Dendritic cell treated with granulocyte-macrophage colony-stimulating factor and Interleukin-4, amounts not matched to agents 40 ng/mL and 50 ng/mL, for 4 days (primary cell): ENCODE measurements around the gene BRWD1.
"Not testable (repeated sequence)": the region's sequence is repeated elsewhere in the genome, so short reads cannot be mapped to it uniquely, and the experiment has no call there.

Experiments used
- H3K27ac Mint-ChIP-seq: one replicate; pipeline ENCODE4 v1.8.0; 2022; ENCODE audit warnings: mild to moderate bottlenecking, mixed read lengths
- H3K27me3 Mint-ChIP-seq: one replicate; pipeline ENCODE4 v1.8.0; 2022; ENCODE audit warnings: mild to moderate bottlenecking, mixed read lengths
- H3K36me3 Mint-ChIP-seq: one replicate; pipeline ENCODE4 v1.8.0; 2022; ENCODE audit warnings: low read depth, mixed read lengths
- H3K4me1 Mint-ChIP-seq: one replicate; pipeline ENCODE4 v1.8.0; 2022; ENCODE audit warnings: low read depth, mixed read lengths
- H3K4me3 Mint-ChIP-seq: one replicate; pipeline ENCODE4 v1.8.0; 2022; ENCODE audit warnings: mild to moderate bottlenecking, moderate library complexity, mixed read lengths
- H3K9me3 Mint-ChIP-seq: one replicate; pipeline ENCODE4 v1.8.0; 2022; ENCODE audit warnings: mixed read lengths
- intact Hi-C: fragments of 100-400 bp; cut with micrococcal nuclease; formaldehyde crosslinking; loops from one replicate; pipeline ENCODE4 v1.15.0; 2022

Gene BRWD1

DNA sequence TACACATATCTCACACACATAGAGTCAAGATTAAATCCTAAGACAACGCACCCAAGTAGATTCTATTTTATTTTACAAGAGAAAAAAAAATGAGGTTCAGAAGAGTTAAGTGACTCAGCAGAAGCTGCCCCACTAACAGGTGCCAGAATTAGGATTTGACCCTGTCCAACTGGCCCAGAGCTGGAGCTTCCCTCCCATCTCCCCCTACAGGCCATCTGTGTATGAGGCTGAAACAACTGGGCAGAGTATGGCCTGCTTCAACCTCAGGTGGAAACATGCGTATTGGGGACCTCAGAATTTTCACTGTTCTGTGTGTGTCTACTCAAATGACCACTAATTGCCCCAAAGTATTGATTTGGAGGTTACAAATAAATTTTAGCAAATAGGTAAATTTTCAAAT lies 160.1 kb downstream of the BRWD1 start:
- H3K4me3 Mint-ChIP-seq, result no peak overlapping the region
- no peaks in the 10 kb centered on the region for H3K9me3 Mint-ChIP-seq
- H3K4me1 Mint-ChIP-seq, result no peaks in the 10 kb centered on the region
- intact Hi-C loops, result no loop called here
- H3K36me3 Mint-ChIP-seq, result no peaks in the 10 kb centered on the region
- H3K27me3 Mint-ChIP-seq, result peaks cover 4% of the 10 kb centered on the region
- no peak overlapping the region for H3K27ac Mint-ChIP-seq

DNA sequence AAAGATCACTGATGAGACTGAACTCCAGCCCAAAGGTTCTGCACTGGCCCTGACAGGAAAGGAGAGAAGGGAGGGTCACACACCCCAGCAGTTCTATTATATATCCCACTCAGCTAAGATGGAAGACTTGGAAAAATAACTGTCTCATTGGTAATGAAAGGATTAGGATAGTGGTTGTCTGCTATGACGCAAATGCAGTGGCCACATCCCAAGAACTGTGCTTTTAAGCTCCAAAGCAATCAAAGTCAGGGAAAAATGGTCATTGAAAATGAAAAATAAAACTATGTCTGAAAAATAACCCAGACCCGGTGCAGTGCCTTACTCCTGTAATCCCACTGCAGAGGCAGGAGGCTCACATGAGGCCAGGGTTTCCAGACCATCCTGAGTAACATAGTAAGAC lies 161.2 kb downstream of the BRWD1 start:
- no peak overlapping the region for H3K27ac Mint-ChIP-seq
- peaks cover 4% of the 10 kb centered on the region for H3K27me3 Mint-ChIP-seq
- no peaks in the 10 kb centered on the region for H3K4me1 Mint-ChIP-seq
- no peak overlapping the region for H3K4me3 Mint-ChIP-seq
- H3K36me3 Mint-ChIP-seq, result no peaks in the 10 kb centered on the region
- H3K9me3 Mint-ChIP-seq, result no peaks in the 10 kb centered on the region
- intact Hi-C loops, result no loop called here

DNA sequence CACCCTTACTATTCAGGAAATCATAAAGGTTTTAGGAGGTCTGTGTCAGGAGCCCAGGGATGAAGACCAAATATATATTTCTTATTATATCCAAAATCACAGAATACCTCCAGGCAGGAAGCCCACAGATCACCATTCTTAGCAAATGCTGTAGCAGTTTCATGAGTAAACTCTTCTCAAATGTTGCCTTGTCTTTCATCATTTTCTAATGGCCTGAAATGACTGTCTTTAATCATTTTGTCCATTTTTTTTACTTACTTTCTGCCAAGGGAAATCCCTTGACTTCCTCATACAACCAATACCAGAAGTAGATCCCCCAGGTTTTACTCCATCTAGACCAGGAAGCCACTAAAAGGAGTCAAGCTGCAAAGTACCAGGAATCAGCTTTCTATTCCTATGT lies 162.6 kb downstream of the BRWD1 start:
- peaks cover under 1% of the 10 kb centered on the region for H3K9me3 Mint-ChIP-seq
- intact Hi-C loops, result no loop called here
- H3K27me3 Mint-ChIP-seq, result peaks cover 2% of the 10 kb centered on the region
- no peaks in the 10 kb centered on the region for H3K4me1 Mint-ChIP-seq
- H3K27ac Mint-ChIP-seq, result no peak overlapping the region
- no peaks in the 10 kb centered on the region for H3K36me3 Mint-ChIP-seq
- H3K4me3 Mint-ChIP-seq, result no peak overlapping the region

DNA sequence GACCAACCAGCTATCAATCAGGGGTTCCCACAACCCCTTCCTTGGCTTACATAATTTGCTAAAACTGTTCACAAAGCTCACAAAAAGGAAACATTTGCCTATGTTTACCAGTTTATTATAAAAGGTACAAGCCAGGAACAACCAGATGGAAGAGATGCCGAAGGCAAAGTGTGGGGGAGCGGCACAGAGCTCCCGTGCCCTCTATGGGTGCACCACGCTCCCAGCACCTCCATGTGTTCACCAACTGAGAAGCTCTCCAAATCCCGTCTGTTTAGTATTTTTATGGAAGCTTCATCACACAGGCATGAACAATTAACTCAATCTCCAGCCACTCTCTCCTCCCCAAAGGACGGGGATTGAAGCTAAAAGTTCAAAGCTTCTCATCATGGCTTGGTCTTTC lies 163.1 kb downstream of the BRWD1 start:
- intact Hi-C loops, result no loop called here
- peaks cover 6% of the 10 kb centered on the region for H3K9me3 Mint-ChIP-seq
- no peak overlapping the region for H3K4me3 Mint-ChIP-seq
- no peak overlapping the region for H3K27ac Mint-ChIP-seq
- peaks cover 2% of the 10 kb centered on the region for H3K27me3 Mint-ChIP-seq
- H3K4me1 Mint-ChIP-seq, result no peaks in the 10 kb centered on the region
- H3K36me3 Mint-ChIP-seq, result no peaks in the 10 kb centered on the region

DNA sequence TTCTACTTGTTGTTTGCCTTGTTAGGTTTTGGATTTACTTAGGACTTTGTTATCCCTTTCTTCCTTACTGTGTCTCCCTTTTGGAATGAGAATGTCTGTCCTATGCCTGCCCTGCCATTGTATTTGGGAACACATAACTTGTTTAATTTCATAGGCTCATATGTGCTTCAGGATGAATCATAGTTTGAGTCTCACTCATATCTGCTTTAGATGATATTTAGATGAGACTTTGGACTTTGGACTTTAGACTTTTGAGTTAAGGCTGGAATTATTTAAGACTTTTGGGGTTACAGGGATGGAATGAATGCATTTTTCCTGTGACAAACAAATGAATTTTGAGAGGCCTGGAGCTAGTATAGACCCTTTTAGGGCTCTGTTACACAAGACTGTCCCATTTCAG lies 163.6 kb downstream of the BRWD1 start:
- H3K36me3 Mint-ChIP-seq, result no peaks in the 10 kb centered on the region
- H3K4me3 Mint-ChIP-seq, result no peak overlapping the region

DNA sequence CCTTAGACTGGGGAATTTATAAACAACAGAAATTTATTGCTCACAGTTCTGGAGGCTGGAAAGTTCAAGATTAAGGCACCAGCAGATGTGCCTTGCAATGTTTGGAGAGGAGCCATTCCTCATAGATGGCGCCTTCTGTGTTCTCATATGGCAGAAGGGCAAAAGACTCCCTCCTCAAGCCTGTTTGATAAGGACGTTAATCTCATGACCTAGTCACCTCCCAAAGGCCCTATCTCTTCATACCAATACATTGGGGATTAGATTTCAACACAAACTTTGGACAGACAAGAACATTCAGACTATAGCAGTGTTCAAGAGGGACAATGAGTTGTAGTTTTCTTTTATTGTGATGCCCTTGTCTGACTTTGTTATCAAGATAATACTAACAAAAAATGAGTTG lies 164.5 kb downstream of the BRWD1 start:
- peaks cover 2% of the 10 kb centered on the region for H3K27me3 Mint-ChIP-seq
- H3K9me3 Mint-ChIP-seq, result peaks cover 20% of the 10 kb centered on the region
- no peak overlapping the region for H3K27ac Mint-ChIP-seq
- no peak overlapping the region for H3K4me3 Mint-ChIP-seq
- no peaks in the 10 kb centered on the region for H3K36me3 Mint-ChIP-seq
- intact Hi-C loops, result no loop called here
- no peaks in the 10 kb centered on the region for H3K4me1 Mint-ChIP-seq

More for the DNA sequence above, 163.6 kb downstream of the BRWD1 start:
- Mint-ChIP-seq H3K27ac (no peak overlapping the region), H3K27me3 (peaks cover 2% of the 10 kb centered on the region), H3K4me1 (no peaks in the 10 kb centered on the region), H3K9me3 (peaks cover 11% of the 10 kb centered on the region)
- intact Hi-C loops, result no loop called here

DNA sequence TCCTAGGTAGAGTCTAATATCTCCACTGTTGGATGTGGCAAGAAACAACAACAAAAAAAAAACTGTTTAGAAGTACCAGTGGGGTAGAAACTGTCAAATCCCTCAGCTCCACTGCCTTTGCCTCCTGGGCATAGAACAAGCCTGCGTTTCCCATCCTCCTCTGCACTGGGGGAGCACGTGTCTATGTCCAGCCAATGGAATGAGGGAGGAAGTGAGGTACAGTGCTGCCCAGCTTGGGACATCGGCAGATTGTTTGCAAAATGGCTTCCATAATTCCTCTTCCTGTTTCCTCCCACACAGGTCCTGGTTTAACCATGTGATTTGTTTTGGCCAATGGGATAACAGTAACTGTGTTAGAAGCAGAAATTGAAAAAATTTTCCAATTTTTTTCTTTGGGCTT lies 169.2 kb downstream of the BRWD1 start:
- no peak overlapping the region for H3K27ac Mint-ChIP-seq
- peaks cover 4% of the 10 kb centered on the region for H3K27me3 Mint-ChIP-seq
- intact Hi-C loops, result no loop called here

DNA sequence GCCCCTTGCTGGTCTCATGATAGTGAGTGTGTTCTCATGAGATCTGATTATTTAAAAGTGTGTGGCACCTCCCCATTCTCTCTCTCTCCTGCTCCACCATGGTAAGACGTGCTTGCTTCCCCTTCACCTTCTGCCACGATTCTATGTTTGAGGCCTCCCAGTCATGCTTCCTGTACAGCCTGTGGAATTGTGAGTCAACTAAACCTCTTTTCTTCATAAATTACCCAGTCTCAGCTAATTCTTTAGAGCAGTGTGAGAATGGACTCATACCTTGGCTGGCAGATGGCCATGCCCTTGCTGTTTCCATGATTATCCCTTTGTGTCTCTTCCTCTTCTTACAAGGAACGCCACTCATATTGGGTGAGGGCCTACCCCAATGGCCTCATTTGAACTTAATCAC lies 170.5 kb downstream of the BRWD1 start:
- Mint-ChIP-seq H3K4me1 (no peaks in the 10 kb centered on the region), H3K4me3 (no peak overlapping the region), H3K27ac (no peak overlapping the region), H3K36me3 (no peaks in the 10 kb centered on the region), H3K27me3 (peaks cover 4% of the 10 kb centered on the region), H3K9me3 (peaks cover 37% of the 10 kb centered on the region)
- intact Hi-C loops, result no loop called here

More for the DNA sequence above, 169.2 kb downstream of the BRWD1 start:
- Mint-ChIP-seq H3K4me1 (no peaks in the 10 kb centered on the region), H3K36me3 (no peaks in the 10 kb centered on the region), H3K4me3 (no peak overlapping the region), H3K9me3 (peaks cover 37% of the 10 kb centered on the region)

DNA sequence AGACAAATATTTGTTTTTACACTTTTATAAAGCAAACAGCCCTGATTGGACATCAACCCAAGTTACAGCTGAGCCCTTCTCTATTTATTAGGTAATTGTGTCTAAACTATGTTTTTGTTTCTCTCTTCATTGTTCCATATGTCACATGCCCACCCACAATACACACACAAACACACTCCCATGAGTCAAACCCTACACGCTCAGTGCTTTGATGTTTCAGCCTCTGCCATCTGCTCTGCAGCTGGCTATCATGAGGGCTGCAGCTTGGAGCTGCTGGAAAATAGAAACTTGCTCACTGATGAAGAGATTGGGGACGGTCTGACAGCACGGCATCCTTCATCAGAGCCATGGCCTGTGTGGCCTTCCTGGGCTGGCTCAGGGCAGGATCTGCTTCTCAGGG lies 171.9 kb downstream of the BRWD1 start:
- Mint-ChIP-seq H3K27ac (no peak overlapping the region), H3K4me1 (peaks cover 2% of the 10 kb centered on the region), H3K36me3 (no peaks in the 10 kb centered on the region), H3K27me3 (peaks cover 10% of the 10 kb centered on the region), H3K4me3 (no peak overlapping the region), H3K9me3 (peaks cover 37% of the 10 kb centered on the region)
- intact Hi-C loops, result no loop called here

DNA sequence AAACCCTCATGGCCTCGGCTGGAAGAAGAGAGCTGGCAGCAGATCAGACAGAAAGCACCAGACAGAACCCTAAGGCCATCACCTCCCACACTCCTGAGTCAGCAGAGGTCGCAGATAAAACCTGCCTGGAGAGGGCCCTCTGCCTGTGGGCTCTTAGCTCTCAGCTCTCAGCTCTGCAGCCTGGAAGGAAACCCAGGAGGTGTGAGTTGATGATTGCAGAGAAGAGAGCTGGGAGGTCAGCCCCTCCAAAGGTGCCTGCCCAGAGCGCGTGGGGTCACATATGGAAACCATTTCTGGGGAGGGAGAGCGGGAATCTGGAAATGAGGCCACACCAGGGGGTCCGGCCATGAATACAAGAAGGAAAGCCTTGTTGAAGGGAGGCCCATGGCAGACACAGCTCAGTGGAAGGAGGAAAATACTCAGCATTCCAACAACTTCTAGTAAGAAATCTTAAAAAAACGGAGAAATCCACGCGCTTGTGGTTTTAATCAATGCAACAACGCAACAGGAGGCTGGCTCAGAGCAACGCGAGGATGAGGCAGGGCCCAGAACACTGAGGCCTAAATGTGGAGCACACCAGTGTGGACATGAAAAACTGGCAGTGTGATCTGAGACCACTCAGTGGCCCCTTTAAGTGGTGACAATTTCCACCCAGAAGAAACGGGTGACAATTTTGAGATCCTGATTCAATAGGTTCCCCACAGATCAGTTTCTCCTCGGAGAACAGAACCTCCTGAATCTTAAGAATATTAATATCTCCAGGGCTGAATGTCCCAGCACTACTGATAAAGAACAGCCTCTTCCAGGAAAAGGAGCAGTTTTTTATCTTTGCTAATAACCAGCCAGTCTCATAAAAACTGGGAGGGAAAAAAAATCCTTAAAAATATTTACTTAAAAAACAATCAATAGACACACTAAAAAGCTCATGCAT lies 175.9 kb downstream of the BRWD1 start:
- H3K9me3 Mint-ChIP-seq, result peaks cover 3% of the 10 kb centered on the region
- H3K27me3 Mint-ChIP-seq, result peaks cover 11% of the 10 kb centered on the region
- H3K4me1 Mint-ChIP-seq, result peaks cover 5% of the 10 kb centered on the region
- H3K27ac Mint-ChIP-seq, result no peak overlapping the region
- H3K36me3 Mint-ChIP-seq, result no peaks in the 10 kb centered on the region
- no peak overlapping the region for H3K4me3 Mint-ChIP-seq
- intact Hi-C loops, result loop anchor here (2.0 to 5.0 kb wide), 3 partner anchors 330 to 633 kb away; partner anchors contain the start of gene ETS2

DNA sequence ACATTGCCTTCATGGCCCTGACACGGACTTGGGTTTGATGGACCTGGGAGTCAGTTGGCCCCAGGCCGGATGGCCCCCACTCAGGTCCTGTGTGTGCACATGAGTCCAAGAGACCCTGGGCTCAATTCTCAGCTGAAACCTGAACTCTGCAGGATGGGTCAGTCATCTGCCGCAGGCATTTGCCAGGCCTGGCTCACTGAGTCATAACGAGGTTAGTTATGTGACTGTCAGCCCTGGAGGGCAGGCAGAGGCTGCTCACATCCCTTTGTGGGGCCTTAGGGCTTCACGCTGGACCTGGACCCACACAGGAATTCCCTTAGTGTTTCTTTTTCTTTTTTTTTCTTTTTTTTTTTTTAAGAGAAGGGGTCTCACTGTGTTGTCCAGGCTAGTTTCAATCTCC lies 176.7 kb downstream of the BRWD1 start:
- Mint-ChIP-seq H3K4me1 (peaks cover 5% of the 10 kb centered on the region), H3K27me3 (peaks cover 9% of the 10 kb centered on the region), H3K9me3 (no peaks in the 10 kb centered on the region), H3K27ac (no peak overlapping the region), H3K36me3 (no peaks in the 10 kb centered on the region), H3K4me3 (no peak overlapping the region)
- intact Hi-C loops, result loop anchor here (2.0 to 5.0 kb wide), 2 partner anchors 329 to 402 kb away; partner anchors contain the start of gene ETS2

DNA sequence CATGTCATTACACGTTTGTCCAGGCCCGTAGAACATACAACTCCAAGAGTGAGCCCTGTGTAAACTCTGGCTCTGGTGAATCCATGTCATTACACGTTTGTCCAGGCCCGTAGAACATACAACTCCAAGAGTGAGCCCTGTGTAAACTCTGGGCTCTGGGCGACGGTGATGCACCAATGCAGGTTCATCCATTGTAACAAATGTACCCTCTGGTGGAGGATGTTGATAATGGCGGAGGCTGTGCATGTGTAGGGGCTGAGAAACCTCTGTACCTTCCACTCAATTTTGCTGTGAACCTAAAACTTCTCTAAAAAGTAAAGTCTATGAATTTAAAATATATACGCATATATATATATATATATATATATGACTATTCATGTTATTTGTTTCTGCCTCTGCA lies 177.3 kb downstream of the BRWD1 start:
- intact Hi-C loops, result loop anchor here (2.0 to 5.0 kb wide), 2 partner anchors 329 to 401 kb away; partner anchors contain the start of gene ETS2
- not testable (repeated sequence) for H3K9me3 Mint-ChIP-seq, H3K4me1 Mint-ChIP-seq, H3K4me3 Mint-ChIP-seq, H3K36me3 Mint-ChIP-seq, H3K27ac Mint-ChIP-seq, H3K27me3 Mint-ChIP-seq

DNA sequence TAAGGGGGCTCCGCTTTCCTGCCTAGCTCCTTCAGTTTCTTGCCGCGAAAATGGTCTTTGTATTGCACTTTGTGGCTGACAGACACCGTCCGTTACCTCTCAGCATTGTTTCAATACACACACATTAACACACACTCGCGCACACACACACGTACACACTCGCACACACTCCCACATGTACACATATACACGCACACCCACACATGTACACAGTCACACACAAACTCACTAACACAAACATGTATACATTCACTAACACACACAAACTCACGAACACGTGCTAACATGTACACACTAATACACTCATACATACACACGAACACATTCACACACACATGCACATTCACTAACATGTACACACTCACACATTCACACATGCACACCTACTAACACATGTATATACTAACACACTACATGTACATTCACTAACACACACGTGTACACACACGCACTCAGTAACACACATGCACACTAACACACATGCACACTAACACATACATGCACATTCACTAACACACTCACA lies 179.1 kb downstream of the BRWD1 start:
- no peaks in the 10 kb centered on the region for H3K9me3 Mint-ChIP-seq
- H3K4me3 Mint-ChIP-seq, result no peak overlapping the region
- H3K36me3 Mint-ChIP-seq, result no peaks in the 10 kb centered on the region

More for the DNA sequence above, 179.1 kb downstream of the BRWD1 start:
- Mint-ChIP-seq H3K4me1 (peaks cover 5% of the 10 kb centered on the region), H3K27ac (no peak overlapping the region), H3K27me3 (peaks cover 9% of the 10 kb centered on the region)
- intact Hi-C loops, result no loop called here
